Ascending aorta (tissue), 2 donors: ENCODE measurements around the gene BZW1. TPM values are rescaled to one million over a fixed set of nuclear protein-coding genes. Genes with fewer than 3 reads are reported as not detected.

Experiments used
- DNase-seq, 2 donors: peaks; one replicate each; pipeline ENCODE4 v3.0.0-alpha.2; 2019; ENCODE audit warnings: low spot score in 2 of 2
- H3K27ac ChIP-seq, 2 donors: fragments of 200-600 bp; sonication (generic); one replicate each; pipeline ENCODE4 v1.5.1; 2016 to 2017; ENCODE audit warnings: mild to moderate bottlenecking in 1 of 2
- H3K27me3 ChIP-seq: fragments of 200-600 bp; sonication (generic); one replicate; pipeline ENCODE4 v1.5.1; 2017
- H3K36me3 ChIP-seq, 2 donors: fragments of 200-600 bp; sonication (generic); one replicate each; pipeline ENCODE4 v1.5.1; 2016
- H3K4me1 ChIP-seq, 2 donors: fragments of 200-600 bp; sonication (generic); one replicate each; pipeline ENCODE4 v1.5.1; 2016 to 2017; ENCODE audit warnings: mild to moderate bottlenecking in 1 of 2
- H3K4me3 ChIP-seq, 2 donors: fragments of 200-600 bp; sonication (generic); one replicate each; pipeline ENCODE4 v1.5.1; 2016 to 2017; ENCODE audit warnings: mild to moderate bottlenecking in 1 of 2
- H3K9me3 ChIP-seq, 2 donors: fragments of 200-600 bp; sonication (generic); one replicate each; pipeline ENCODE4 v1.5.1; 2016
- intact Hi-C: fragments of 100-400 bp; cut with DNase I; formaldehyde crosslinking; loops from one replicate; pipeline ENCODE4 v1.15.1; 2023
- total RNA-seq: library from RNA; depleted of rRNA; stranded (reverse); fragments of >200 nt; gene quantifications from one replicate; pipeline ENCODE4 v1.1.0, GENCODE V29; 2016
- TF ChIP-seq, protein P1 (sequence below), 3 experiments: fragments of 200-600 bp in 2 of 3; fragments of 450-650 bp in 1 of 3; sonication (generic) in 2 of 3; IDR thresholded peaks; one replicate each; pipeline ENCODE4 v1.5.1; 2016 to 2019; ENCODE audit warnings: antibody characterized with exemption in 3 of 3, mild to moderate bottlenecking in 1 of 3, moderate library complexity in 1 of 3

BZW1 gene
- total RNA-seq, 1 donor from 2014 or later: 85.4 TPM

DNA sequence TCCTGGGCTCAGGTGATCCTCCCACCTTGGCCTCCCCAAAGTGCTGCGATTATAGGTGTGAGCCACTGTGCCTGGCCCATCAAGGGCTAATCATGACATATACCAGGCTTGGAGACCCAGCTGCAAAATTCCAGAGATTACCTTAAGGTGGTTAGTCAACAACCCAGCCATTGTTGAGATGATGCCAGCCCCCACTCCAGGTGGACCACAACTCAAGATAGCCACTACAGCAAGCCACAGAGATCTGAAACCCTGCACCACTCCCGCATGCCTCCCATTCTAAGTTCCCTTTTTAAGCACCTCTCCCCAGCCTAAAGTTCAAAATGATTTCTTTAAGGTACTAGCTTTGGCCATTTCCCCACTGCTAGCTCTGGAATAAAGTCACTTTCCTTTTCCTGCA lies 57.3 kb downstream of the BZW1 start:
- intact Hi-C loops: loop anchor here (10.0 kb wide), 1 partner anchor 344 kb away; the partner anchor contains the start of gene SGO2
- TF ChIP-seq, protein P1, sequence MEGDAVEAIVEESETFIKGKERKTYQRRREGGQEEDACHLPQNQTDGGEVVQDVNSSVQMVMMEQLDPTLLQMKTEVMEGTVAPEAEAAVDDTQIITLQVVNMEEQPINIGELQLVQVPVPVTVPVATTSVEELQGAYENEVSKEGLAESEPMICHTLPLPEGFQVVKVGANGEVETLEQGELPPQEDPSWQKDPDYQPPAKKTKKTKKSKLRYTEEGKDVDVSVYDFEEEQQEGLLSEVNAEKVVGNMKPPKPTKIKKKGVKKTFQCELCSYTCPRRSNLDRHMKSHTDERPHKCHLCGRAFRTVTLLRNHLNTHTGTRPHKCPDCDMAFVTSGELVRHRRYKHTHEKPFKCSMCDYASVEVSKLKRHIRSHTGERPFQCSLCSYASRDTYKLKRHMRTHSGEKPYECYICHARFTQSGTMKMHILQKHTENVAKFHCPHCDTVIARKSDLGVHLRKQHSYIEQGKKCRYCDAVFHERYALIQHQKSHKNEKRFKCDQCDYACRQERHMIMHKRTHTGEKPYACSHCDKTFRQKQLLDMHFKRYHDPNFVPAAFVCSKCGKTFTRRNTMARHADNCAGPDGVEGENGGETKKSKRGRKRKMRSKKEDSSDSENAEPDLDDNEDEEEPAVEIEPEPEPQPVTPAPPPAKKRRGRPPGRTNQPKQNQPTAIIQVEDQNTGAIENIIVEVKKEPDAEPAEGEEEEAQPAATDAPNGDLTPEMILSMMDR (IDR thresholded peaks at IDR 0.05): no peak

DNA sequence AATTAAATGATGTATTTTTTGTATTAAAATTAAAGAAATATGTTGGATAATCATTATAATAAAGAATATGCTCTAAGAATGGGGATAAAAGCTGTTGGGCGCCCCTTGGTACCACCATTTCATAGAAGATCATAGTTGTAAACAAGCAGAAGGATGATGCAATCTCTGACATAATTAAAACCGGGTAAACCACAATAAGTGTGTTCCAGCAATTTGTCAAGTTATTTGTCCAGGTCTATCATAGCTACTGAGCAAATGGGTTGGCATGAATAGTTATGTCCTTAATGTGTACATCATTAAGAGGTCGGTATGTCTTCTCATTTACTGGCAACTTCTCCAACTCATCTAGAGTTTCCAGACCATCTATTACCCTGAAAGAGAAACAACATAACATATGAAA lies 59.4 kb downstream of the BZW1 start:
- Histone ChIP-seq H3K27ac (no peak overlapping the region), H3K27me3 (no peaks in the 10 kb centered on the region), H3K9me3 (no peaks in the 10 kb centered on the region), H3K4me1 (peaks cover 0 to 4% of the 10 kb centered on the region in 2 donors), H3K36me3 (peaks cover 19 to 23% of the 10 kb centered on the region in 2 donors), H3K4me3 (no peak overlapping the region)
- DNase-seq: no peak
- intact Hi-C loops: no loop called here
- TF ChIP-seq, protein P1 (IDR thresholded peaks at IDR 0.05): no peak

More for the DNA sequence above, 57.3 kb downstream of the BZW1 start:
- DNase-seq: no peak
- Histone ChIP-seq H3K4me1 (peaks cover 0 to 11% of the 10 kb centered on the region in 2 donors), H3K27ac (no peak overlapping the region), H3K4me3 (no peak overlapping the region), H3K27me3 (no peaks in the 10 kb centered on the region), H3K9me3 (no peaks in the 10 kb centered on the region), H3K36me3 (peaks cover 0 to 9% of the 10 kb centered on the region in 2 donors)

DNA sequence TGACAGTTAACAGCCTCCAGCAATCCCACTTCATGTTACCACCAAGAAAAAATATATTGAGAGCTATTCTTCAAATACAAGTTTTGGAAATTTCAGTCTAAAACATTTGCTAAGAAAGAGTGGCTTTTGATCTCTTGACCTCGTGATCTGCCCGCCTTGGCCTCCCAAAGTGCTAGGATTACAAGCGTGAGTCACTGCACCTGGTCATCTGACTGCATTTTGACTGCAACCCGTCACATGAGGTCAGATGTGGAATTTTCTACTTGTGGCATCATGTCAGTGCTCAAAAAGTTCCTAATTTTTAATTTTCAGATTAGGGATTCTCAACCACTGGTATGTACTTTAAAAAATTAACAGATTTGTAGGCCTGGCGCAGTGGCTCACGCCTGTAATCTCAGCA lies 61.9 kb downstream of the BZW1 start:
- peaks cover 23 to 44% of the 10 kb centered on the region in 2 donors for H3K36me3 ChIP-seq
- TF ChIP-seq, protein P1 (IDR thresholded peaks at IDR 0.05): no peak
- H3K4me3 ChIP-seq: no peak overlapping the region
- H3K4me1 ChIP-seq: no peaks in the 10 kb centered on the region
- no peaks in the 10 kb centered on the region for H3K27me3 ChIP-seq
- H3K9me3 ChIP-seq: no peaks in the 10 kb centered on the region
- DNase-seq: no peak
- intact Hi-C loops: no loop called here
- no peak overlapping the region for H3K27ac ChIP-seq

Other genes starting within 250 kb of the BZW1 start
- 59.2 TPM for gene AOX1, start 225.9 kb upstream of the BZW1 start, total RNA-seq
- 43.5 TPM for gene CLK1, start 52.7 kb downstream of the BZW1 start, total RNA-seq
- 0.64 TPM for gene PPIL3, start 77.2 kb downstream of the BZW1 start, total RNA-seq
- gene NIF3L1, start 77.5 kb downstream of the BZW1 start, total RNA-seq: 55.3 TPM
- 5.2 TPM for gene ORC2, start 151.8 kb downstream of the BZW1 start, total RNA-seq